A549 (cell line): ENCODE data around the gene NFKBIE. TPM values are rescaled to one million over a fixed set of nuclear protein-coding genes. Genes with fewer than 3 reads are reported as not detected.

Source experiments
- ATAC-seq, 2 experiments: fragments of 200-7000 bp in 1 of 2; fragments of >200 bp in 1 of 2; cut with Nextera tagmentation in 1 of 2; cut with Tn5 transposase in 1 of 2; 3 replicates each; pipeline versions ENCODE4 v1.8.0 to v1.9.1; 2018 to 2020; ENCODE audit warnings: mild to moderate bottlenecking in 1 of 2, moderate library complexity in 1 of 2
- CTCF ChIA-PET: fragments of 300-600 bp; sonication (Branson Sonifier 250); formaldehyde crosslinking; extraction: SDS; loops from one replicate; lab custom pipeline; 2021; ENCODE audit warnings: antibody characterized with exemption, inconsistent platforms; lab: Yijun Ruan, JAX
- POLR2A ChIA-PET: fragments of 350-600 bp; formaldehyde crosslinking; extraction: SDS; loops from one replicate; lab custom pipeline; 2021; ENCODE audit warnings: antibody characterized with exemption, inconsistent platforms; lab: Yijun Ruan, JAX
- DNase-seq, 2 experiments: peaks; one replicate each; pipeline versions ENCODE4 v3.0.0 to v3.0.0-alpha.2; 2011 to 2016; ENCODE audit warnings: low read depth in 1 of 2, low spot score in 1 of 2
- FAIRE-seq: peaks from 2 replicates; lab custom pipeline; 2011; peaks lifted over from hg19 to GRCh38; lab: Jason Lieb, UNC
- H3K27ac ChIP-seq, 2 experiments: fragments of >200 bp; sonication (Bioruptor Twin); formaldehyde crosslinking; 3 replicates each; pipeline ENCODE4 v1.5.1; 2016 to 2017
- H3K4me1 ChIP-seq: fragments of >200 bp; sonication (Bioruptor Twin); formaldehyde crosslinking; 3 replicates; pipeline ENCODE4 v1.6.1; 2016
- H3K4me2 ChIP-seq: fragments of >200 bp; sonication (Bioruptor Twin); formaldehyde crosslinking; 3 replicates; pipeline ENCODE4 v1.6.1; 2016
- H3K4me3 ChIP-seq: fragments of >200 bp; sonication (Bioruptor Twin); formaldehyde crosslinking; 3 replicates; pipeline ENCODE4 v1.5.1; 2016
- H3K9me3 ChIP-seq: fragments of >200 bp; sonication (Bioruptor Twin); formaldehyde crosslinking; 3 replicates; pipeline ENCODE4 v1.6.1; 2016
- BHLHE40 ChIP-seq: IDR thresholded peaks from 2 replicates; pipeline ENCODE4 v1.6.1; 2012; ENCODE audit warnings: low read depth, low read length, inconsistent platforms
- CEBPB ChIP-seq, 2 experiments: fragments of >200 bp in 1 of 2; sonication (Bioruptor Twin) in 1 of 2; formaldehyde crosslinking in 1 of 2; IDR thresholded peaks; 2 replicates each; pipeline ENCODE4 v1.6.1; 2012 to 2016
- CHD4 ChIP-seq: fragments of 200-600 bp; sonication (generic); IDR thresholded peaks from 2 replicates; pipeline ENCODE4 v1.6.1; 2016; ENCODE audit warnings: antibody characterized with exemption, mild to moderate bottlenecking, borderline replicate concordance
- EHMT2 ChIP-seq: fragments of 200-600 bp; sonication (generic); IDR thresholded peaks from 2 replicates; pipeline ENCODE4 v1.6.1; 2016; ENCODE audit warnings: antibody characterized with exemption, low read depth, mild to moderate bottlenecking, moderate library complexity
- EP300 ChIP-seq, 2 experiments: fragments of >200 bp; sonication (Bioruptor Twin); formaldehyde crosslinking; IDR thresholded peaks; 2 replicates in 1 of 2; 3 replicates in 1 of 2; pipeline ENCODE4 v1.6.1; 2016 to 2017
- FOSL2 ChIP-seq, 2 experiments: fragments of 450-650 bp in 1 of 2; fragments of >200 bp in 1 of 2; sonication (Bioruptor Twin) in 1 of 2; formaldehyde crosslinking; IDR thresholded peaks; 2 replicates each; pipeline versions ENCODE4 v1.5.0 to v1.6.1; 2016 to 2020; ENCODE audit warnings: mild to moderate bottlenecking in 1 of 2, moderate library complexity in 1 of 2
- GATA3 ChIP-seq: IDR thresholded peaks from 2 replicates; pipeline ENCODE4 v1.6.1; 2012; ENCODE audit warnings: borderline replicate concordance
- HDAC2 ChIP-seq: fragments of 200-600 bp; sonication (generic); IDR thresholded peaks from 2 replicates; pipeline ENCODE4 v1.6.1; 2016
- HOXA7 ChIP-seq: fragments of 250-450 bp; sonication (Bioruptor Pico); IDR thresholded peaks from 2 replicates; pipeline ENCODE4 v1.5.0; 2020; ENCODE audit warnings: mild to moderate bottlenecking, moderate library complexity
- HOXB13 ChIP-seq: fragments of 250-450 bp; sonication (Bioruptor Pico); IDR thresholded peaks from 2 replicates; pipeline ENCODE4 v1.5.0; 2020; ENCODE audit warnings: low read depth, mild to moderate bottlenecking, moderate library complexity
- HOXB5 ChIP-seq: fragments of 250-450 bp; sonication (Bioruptor Pico); IDR thresholded peaks from 2 replicates; pipeline ENCODE4 v1.5.0; 2020; ENCODE audit warnings: mild to moderate bottlenecking, moderate library complexity
- JUNB ChIP-seq: fragments of >200 bp; sonication (Bioruptor Twin); formaldehyde crosslinking; IDR thresholded peaks from 2 replicates; pipeline ENCODE4 v1.6.1; 2016
- KDM5A ChIP-seq: fragments of 200-600 bp; sonication (generic); IDR thresholded peaks from 2 replicates; pipeline ENCODE4 v1.6.1; 2016; ENCODE audit warnings: antibody characterized with exemption, mild to moderate bottlenecking
- MAFK ChIP-seq: fragments of 450-650 bp; IDR thresholded peaks from 2 replicates; pipeline ENCODE4 v1.6.1; 2014; ENCODE audit not compliant: partially characterized antibody
- NFE2L2 ChIP-seq: fragments of 150-350 bp; conservative IDR thresholded peaks from 2 replicates; pipeline ENCODE4 v1.6.1; 2014; ENCODE audit warnings: low read length
- PHF8 ChIP-seq: fragments of 200-600 bp; sonication (generic); IDR thresholded peaks from 2 replicates; pipeline ENCODE4 v1.6.1; 2016; ENCODE audit warnings: low read depth, mild to moderate bottlenecking, antibody characterized with exemption, moderate library complexity, borderline replicate concordance
- RARB ChIP-seq: fragments of 250-450 bp; sonication (Bioruptor Pico); IDR thresholded peaks from 2 replicates; pipeline ENCODE4 v1.8.0; 2021; ENCODE audit warnings: mild to moderate bottlenecking, moderate library complexity
- RCOR1 ChIP-seq: fragments of 150-350 bp; IDR thresholded peaks from 2 replicates; pipeline ENCODE4 v1.6.1; 2014; ENCODE audit warnings: antibody characterized with exemption, low read length, low read depth
- SREBF2 ChIP-seq: fragments of 450-650 bp; IDR thresholded peaks from 2 replicates; pipeline ENCODE4 v1.6.1; 2014; ENCODE audit warnings: mild to moderate bottlenecking, moderate library complexity
- ZFP36 ChIP-seq: fragments of 450-650 bp; IDR thresholded peaks from 2 replicates; pipeline ENCODE4 v1.6.1; 2014; ENCODE audit warnings: borderline replicate concordance; ENCODE audit not compliant: partially characterized antibody
- WGBS: methylation state at CpG from one replicate; pipeline ENCODE4 v1.1.6; 2017; ENCODE audit errors: missing lambda C conversion rate; 5-methylcytosine and 5-hydroxymethylcytosine counted together
- polyA plus RNA-seq, 4 experiments: library from polyadenylated mRNA; depleted of rRNA in 3 of 4; stranded (reverse); fragments of >200 nt; fragmentation: RNase III in 1 of 4; extraction: RNeasy Plus Mini Kit Qiagen cat#74134 plus additional on column Dnase treatment in 1 of 4; gene quantifications; 2 replicates in 3 of 4; 3 replicates in 1 of 4; pipeline ENCODE4 v1.2.3, GENCODE V29; 2011 to 2017
- TF ChIP-seq, protein P1 (sequence below): IDR thresholded peaks from 2 replicates; pipeline ENCODE4 v1.6.1; 2012
- TF ChIP-seq, protein P2 (sequence below): fragments of 250-450 bp; sonication (Bioruptor Pico); IDR thresholded peaks from 2 replicates; pipeline ENCODE4 v1.5.0; 2020; ENCODE audit warnings: low read depth, mild to moderate bottlenecking, moderate library complexity
- TF ChIP-seq, protein P3 (sequence below): fragments of 200-600 bp; sonication (generic); IDR thresholded peaks from 2 replicates; pipeline ENCODE4 v1.6.1; 2016; ENCODE audit warnings: antibody characterized with exemption, mild to moderate bottlenecking, moderate library complexity

The NFKBIE gene
- polyA plus RNA-seq, 2 of the 4 experiments (the other 2 are of a cell fraction) = 6.0 to 6.3 TPM

GRCh38 chr6:44302856-44303255 lies 37.5 kb upstream of the NFKBIE start:
- TF ChIP-seq, protein P1, sequence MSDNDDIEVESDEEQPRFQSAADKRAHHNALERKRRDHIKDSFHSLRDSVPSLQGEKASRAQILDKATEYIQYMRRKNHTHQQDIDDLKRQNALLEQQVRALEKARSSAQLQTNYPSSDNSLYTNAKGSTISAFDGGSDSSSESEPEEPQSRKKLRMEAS = no peak
- no peak for TF ChIP-seq EP300 (IDR thresholded peaks at IDR 0.05)
- TF ChIP-seq HOXA7 (CRISPR knock-in tag) = no peak
- TF ChIP-seq, protein P2, sequence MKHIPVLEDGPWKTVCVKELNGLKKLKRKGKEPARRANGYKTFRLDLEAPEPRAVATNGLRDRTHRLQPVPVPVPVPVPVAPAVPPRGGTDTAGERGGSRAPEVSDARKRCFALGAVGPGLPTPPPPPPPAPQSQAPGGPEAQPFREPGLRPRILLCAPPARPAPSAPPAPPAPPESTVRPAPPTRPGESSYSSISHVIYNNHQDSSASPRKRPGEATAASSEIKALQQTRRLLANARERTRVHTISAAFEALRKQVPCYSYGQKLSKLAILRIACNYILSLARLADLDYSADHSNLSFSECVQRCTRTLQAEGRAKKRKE (CRISPR knock-in tag) = no peak
- no peak for TF ChIP-seq HOXB5 (CRISPR knock-in tag)
- no peak for TF ChIP-seq ZFP36
- TF ChIP-seq BHLHE40 = no peak
- TF ChIP-seq EHMT2 = no peak
- no peak for TF ChIP-seq HOXB13 (CRISPR knock-in tag)
- TF ChIP-seq CHD4 = no peak
- ChIA-PET POLR2A (no interaction called here), CTCF (interaction anchor here (0.7 to 6.1 kb wide), 6 partner anchors 10 to 35 kb away, joined by 3 to 44 read pairs (median 8); partner anchors contain the start of genes AARS2 and TMEM151B)
- 86% methylated on average over 9 of the region's 12 CpGs for WGBS
- FAIRE-seq = no peak
- ATAC-seq = no peak
- Histone ChIP-seq H3K27ac (no peak overlapping the region), H3K4me1 (no peaks in the 10 kb centered on the region), H3K9me3 (no peaks in the 10 kb centered on the region), H3K4me2 (no peak overlapping the region), H3K4me3 (no peak overlapping the region)
- DNase-seq = no peak

- H3K4me3 ChIP-seq = no peak overlapping the region
- ChIA-PET CTCF (interaction anchor here (0.6 to 6.1 kb wide), 8 partner anchors 11 to 48 kb away, joined by 3 to 44 read pairs (median 6); partner anchors contain the start of genes AARS2 and TMEM151B), POLR2A (no interaction called here)
- no peak overlapping the region for H3K27ac ChIP-seq
- ATAC-seq = no peak
- FAIRE-seq = no peak
- H3K9me3 ChIP-seq = no peaks in the 10 kb centered on the region
- 84% methylated on average over 10 of the region's 14 CpGs for WGBS
- H3K4me2 ChIP-seq = no peak overlapping the region
- H3K4me1 ChIP-seq = no peaks in the 10 kb centered on the region
- TF ChIP-seq, protein P3, sequence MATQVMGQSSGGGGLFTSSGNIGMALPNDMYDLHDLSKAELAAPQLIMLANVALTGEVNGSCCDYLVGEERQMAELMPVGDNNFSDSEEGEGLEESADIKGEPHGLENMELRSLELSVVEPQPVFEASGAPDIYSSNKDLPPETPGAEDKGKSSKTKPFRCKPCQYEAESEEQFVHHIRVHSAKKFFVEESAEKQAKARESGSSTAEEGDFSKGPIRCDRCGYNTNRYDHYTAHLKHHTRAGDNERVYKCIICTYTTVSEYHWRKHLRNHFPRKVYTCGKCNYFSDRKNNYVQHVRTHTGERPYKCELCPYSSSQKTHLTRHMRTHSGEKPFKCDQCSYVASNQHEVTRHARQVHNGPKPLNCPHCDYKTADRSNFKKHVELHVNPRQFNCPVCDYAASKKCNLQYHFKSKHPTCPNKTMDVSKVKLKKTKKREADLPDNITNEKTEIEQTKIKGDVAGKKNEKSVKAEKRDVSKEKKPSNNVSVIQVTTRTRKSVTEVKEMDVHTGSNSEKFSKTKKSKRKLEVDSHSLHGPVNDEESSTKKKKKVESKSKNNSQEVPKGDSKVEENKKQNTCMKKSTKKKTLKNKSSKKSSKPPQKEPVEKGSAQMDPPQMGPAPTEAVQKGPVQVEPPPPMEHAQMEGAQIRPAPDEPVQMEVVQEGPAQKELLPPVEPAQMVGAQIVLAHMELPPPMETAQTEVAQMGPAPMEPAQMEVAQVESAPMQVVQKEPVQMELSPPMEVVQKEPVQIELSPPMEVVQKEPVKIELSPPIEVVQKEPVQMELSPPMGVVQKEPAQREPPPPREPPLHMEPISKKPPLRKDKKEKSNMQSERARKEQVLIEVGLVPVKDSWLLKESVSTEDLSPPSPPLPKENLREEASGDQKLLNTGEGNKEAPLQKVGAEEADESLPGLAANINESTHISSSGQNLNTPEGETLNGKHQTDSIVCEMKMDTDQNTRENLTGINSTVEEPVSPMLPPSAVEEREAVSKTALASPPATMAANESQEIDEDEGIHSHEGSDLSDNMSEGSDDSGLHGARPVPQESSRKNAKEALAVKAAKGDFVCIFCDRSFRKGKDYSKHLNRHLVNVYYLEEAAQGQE = no peak
- TF ChIP-seq CEBPB (IDR thresholded peaks at IDR 0.05) (no peak), RARB (CRISPR knock-in tag) (no peak), HDAC2 (no peak), FOSL2 (IDR thresholded peaks at IDR 0.05) (no peak), FOSL2 (CRISPR knock-in tag; IDR thresholded peaks at IDR 0.05) (no peak)
- DNase-seq = no peak
Measured at GRCh38 chr6:44301782-44302564, 36.6 kb upstream of the NFKBIE start.

GRCh38 chr6:44301106-44301505 lies 35.8 kb upstream of the NFKBIE start:
- Histone ChIP-seq H3K4me3 (no peak overlapping the region), H3K9me3 (no peaks in the 10 kb centered on the region), H3K4me2 (no peak overlapping the region), H3K4me1 (no peaks in the 10 kb centered on the region), H3K27ac (no peak overlapping the region)
- ATAC-seq (no peak), DNase-seq (no peak), FAIRE-seq (no peak)
- 97% methylated on average over 7 of the region's 8 CpGs for WGBS
- POLR2A ChIA-PET = no interaction called here
- CTCF ChIA-PET = interaction anchor here (0.9 to 6.1 kb wide), 4 partner anchors 12 to 39 kb away, joined by 3 to 44 read pairs (median 6); partner anchors contain the start of genes AARS2 and TMEM151B
- no peak for TF ChIP-seq SREBF2
- no peak for TF ChIP-seq NFE2L2
- TF ChIP-seq, protein P1 = no peak
- TF ChIP-seq BHLHE40 = no peak
- TF ChIP-seq, protein P3 = no peak
- TF ChIP-seq JUNB = no peak
- TF ChIP-seq EP300 (IDR thresholded peaks at IDR 0.05) = no peak
- TF ChIP-seq ZFP36 = no peak
- TF ChIP-seq HOXA7 (CRISPR knock-in tag) = no peak
- TF ChIP-seq KDM5A = no peak
- TF ChIP-seq CEBPB (IDR thresholded peaks at IDR 0.05) = no peak
- TF ChIP-seq RCOR1 = no peak
- no peak for TF ChIP-seq GATA3
- no peak for TF ChIP-seq MAFK
- no peak for TF ChIP-seq PHF8
